Measurements from ENCODE around the gene LRRC25.

DNA sequence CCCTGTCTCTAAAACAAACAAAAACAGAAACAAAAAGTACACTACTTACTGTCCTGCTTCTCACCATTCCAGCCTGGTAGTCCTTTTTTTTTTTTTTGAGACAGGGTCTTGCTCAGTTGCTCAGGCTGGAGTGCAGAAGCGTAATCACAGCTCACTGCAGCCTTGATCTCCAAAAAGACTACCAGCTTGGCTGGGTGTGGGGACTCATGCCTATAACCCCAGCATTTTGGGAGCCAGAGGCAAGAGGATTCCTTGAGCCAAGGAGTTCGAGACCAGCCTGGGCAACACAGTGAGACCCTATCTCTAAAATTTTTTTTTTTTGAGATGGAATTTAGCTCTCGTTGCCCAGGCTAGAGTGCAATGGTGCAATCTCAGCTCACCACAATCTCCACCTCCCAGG, 16.6 kb downstream of the LRRC25 start:
- TF ChIP-seq, protein P1, sequence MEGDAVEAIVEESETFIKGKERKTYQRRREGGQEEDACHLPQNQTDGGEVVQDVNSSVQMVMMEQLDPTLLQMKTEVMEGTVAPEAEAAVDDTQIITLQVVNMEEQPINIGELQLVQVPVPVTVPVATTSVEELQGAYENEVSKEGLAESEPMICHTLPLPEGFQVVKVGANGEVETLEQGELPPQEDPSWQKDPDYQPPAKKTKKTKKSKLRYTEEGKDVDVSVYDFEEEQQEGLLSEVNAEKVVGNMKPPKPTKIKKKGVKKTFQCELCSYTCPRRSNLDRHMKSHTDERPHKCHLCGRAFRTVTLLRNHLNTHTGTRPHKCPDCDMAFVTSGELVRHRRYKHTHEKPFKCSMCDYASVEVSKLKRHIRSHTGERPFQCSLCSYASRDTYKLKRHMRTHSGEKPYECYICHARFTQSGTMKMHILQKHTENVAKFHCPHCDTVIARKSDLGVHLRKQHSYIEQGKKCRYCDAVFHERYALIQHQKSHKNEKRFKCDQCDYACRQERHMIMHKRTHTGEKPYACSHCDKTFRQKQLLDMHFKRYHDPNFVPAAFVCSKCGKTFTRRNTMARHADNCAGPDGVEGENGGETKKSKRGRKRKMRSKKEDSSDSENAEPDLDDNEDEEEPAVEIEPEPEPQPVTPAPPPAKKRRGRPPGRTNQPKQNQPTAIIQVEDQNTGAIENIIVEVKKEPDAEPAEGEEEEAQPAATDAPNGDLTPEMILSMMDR (IDR thresholded peaks at IDR 0.05; ENCODE audit: poor library complexity, severe bottlenecking) = no peak
- no peak for TF ChIP-seq EP300 (conservative IDR thresholded peaks at IDR 0.05; ENCODE audit: poor library complexity, severe bottlenecking)
- TF ChIP-seq EZH2 (IDR thresholded peaks at IDR 0.05; ENCODE audit: borderline replicate concordance, insufficient read depth, low read length, poor library complexity, severe bottlenecking) = no peak

All from neural cell (in vitro differentiated cells).